Measurements from ENCODE around the gene FBXL13. TPM values are rescaled to one million over a fixed set of nuclear protein-coding genes. Genes with fewer than 3 reads are reported as not detected.
A peak's percentile ranks its signal among the peaks of the same experiment; 100 is the strongest.
"Not testable (repeated sequence)": the region's sequence is repeated elsewhere in the genome, so short reads cannot be mapped to it uniquely, and the experiment has no call there.

The FBXL13 gene
- total and polyA plus RNA-seq, 8 donors: 2.2 to 5.7 (median 4.7) TPM

- H3K9me3 ChIP-seq: no peaks in the 10 kb centered on the region
- no peaks in the 10 kb centered on the region for H3K36me3 ChIP-seq
- H3K4me1 ChIP-seq: peaks cover 6 to 7% of the 10 kb centered on the region in 2 donors
- no peak for ATAC-seq
- peak overlapping the region in 1 of 2 donors; percentile 74 for H3K27ac ChIP-seq
- H3K27me3 ChIP-seq: no peaks in the 10 kb centered on the region
- TF ChIP-seq CTCF (IDR thresholded peaks at IDR 0.05): no peak
- intact Hi-C loops (cut with DNase I): no loop called here
- DNase-seq: no peak
- H3K4me3 ChIP-seq: no peak overlapping the region
Observed at GRCh38 chr7:102913826-102914225, 160.8 kb downstream of the FBXL13 start.

GRCh38 chr7:102912742-102913141 lies 161.9 kb downstream of the FBXL13 start, which contains the start of gene LRRC17:
Gene LRRC17, plus strand, starts transcription at chr7:102913000. Its CDS starts 20,914 bp downstream, at chr7:102933914.
- Histone ChIP-seq H3K27me3 (no peaks in the 10 kb centered on the region), H3K36me3 (no peaks in the 10 kb centered on the region), H3K9me3 (no peaks in the 10 kb centered on the region), H3K27ac (peak within 1 kb of the TSS in 1 of 2 donors; percentile 74), H3K4me3 (peak within 1 kb of the TSS in 1 of 2 donors; percentile 8), H3K4me1 (peaks cover 0 to 6% of the 10 kb centered on the region in 2 donors)
- peak; percentile 39 for ATAC-seq
- intact Hi-C loops (cut with DNase I): no loop called here
- DNase-seq: peak in 2 of 4 donors; percentile 92 to 95
- TF ChIP-seq CTCF (IDR thresholded peaks at IDR 0.05): no peak

- DNase-seq (no peak), ATAC-seq (no peak)
- H3K4me3 ChIP-seq: no peak overlapping the region
- no peak for TF ChIP-seq CTCF (IDR thresholded peaks at IDR 0.05)
- no peak overlapping the region for H3K27ac ChIP-seq
- intact Hi-C loops (cut with DNase I): no loop called here
- no peaks in the 10 kb centered on the region for H3K27me3 ChIP-seq
- no peaks in the 10 kb centered on the region for H3K36me3 ChIP-seq
- peaks cover 0 to 5% of the 10 kb centered on the region in 2 donors for H3K9me3 ChIP-seq
- peaks cover 0 to 6% of the 10 kb centered on the region in 2 donors for H3K4me1 ChIP-seq
Observed at GRCh38 chr7:102908676-102909075, 165.9 kb downstream of the FBXL13 start.

GRCh38 chr7:102903576-102903975 lies 171.0 kb downstream of the FBXL13 start:
- H3K36me3 ChIP-seq; DNase-seq; H3K27ac ChIP-seq; ATAC-seq; H3K9me3 ChIP-seq; H3K4me1 ChIP-seq; H3K27me3 ChIP-seq; H3K4me3 ChIP-seq; intact Hi-C loops (cut with DNase I): not testable (repeated sequence)

GRCh38 chr7:102902052-102902451 lies 172.5 kb downstream of the FBXL13 start:
- H3K9me3 ChIP-seq; intact Hi-C loops (cut with DNase I); H3K27ac ChIP-seq; DNase-seq; H3K27me3 ChIP-seq; H3K4me3 ChIP-seq; ATAC-seq; H3K36me3 ChIP-seq: not testable (repeated sequence)
- peaks cover 0 to 16% of the 10 kb centered on the region in 2 donors for H3K4me1 ChIP-seq

GRCh38 chr7:102898532-102898859 lies 176.1 kb downstream of the FBXL13 start:
- ATAC-seq (no peak), DNase-seq (no peak)
- Histone ChIP-seq H3K4me3 (no peak overlapping the region), H3K4me1 (peaks cover 0 to 16% of the 10 kb centered on the region in 2 donors), H3K27me3 (no peaks in the 10 kb centered on the region), H3K9me3 (peaks cover 0 to under 1% of the 10 kb centered on the region in 2 donors), H3K27ac (peak overlapping the region in 1 of 2 donors; percentile 55), H3K36me3 (no peaks in the 10 kb centered on the region)
- intact Hi-C loops (cut with DNase I): no loop called here
- no peak for TF ChIP-seq CTCF (IDR thresholded peaks at IDR 0.05)
